Body of pancreas (tissue), 4 donors: ENCODE measurements around the gene ZNF793. TPM values are rescaled to one million over a fixed set of nuclear protein-coding genes. Genes with fewer than 3 reads are reported as not detected.

Source experiments
- ATAC-seq: fragments of 150-250 bp; one replicate; pipeline ENCODE4 v1.9.1; 2016
- DNase-seq, 4 donors: peaks; one replicate each; pipeline ENCODE4 v3.0.0-alpha.2; 2019
- H3K27ac ChIP-seq, 4 donors: fragments of 200-600 bp; sonication (generic); 1 replicate in 3 of 4; 2 replicates in 1 of 4; pipeline versions ENCODE4 v1.5.1 to v1.6.1; 2016 to 2019; ENCODE audit warnings: mild to moderate bottlenecking in 1 of 4, mixed read lengths in 1 of 4, moderate library complexity in 1 of 4
- H3K27me3 ChIP-seq, 2 donors: fragments of 200-600 bp; sonication (generic); one replicate each; pipeline ENCODE4 v1.6.0; 2016; ENCODE audit warnings: mild to moderate bottlenecking in 1 of 2
- H3K36me3 ChIP-seq, 2 donors: fragments of 200-600 bp; sonication (generic); replicated peaks in 1 of 2; 2 replicates each; pipeline ENCODE4 v1.5.1; 2016; ENCODE audit warnings: low read depth in 2 of 2; ENCODE audit not compliant: insufficient read depth in 1 of 2
- H3K4me1 ChIP-seq: fragments of 200-600 bp; sonication (generic); one replicate; pipeline ENCODE4 v1.6.0; 2016
- H3K4me3 ChIP-seq, 2 donors: fragments of 200-600 bp; sonication (generic); 1 replicate in 1 of 2; 2 replicates in 1 of 2; pipeline ENCODE4 v1.5.1; 2016 to 2019
- H3K9me3 ChIP-seq, 3 donors: fragments of 200-600 bp; sonication (generic); 1 replicate in 2 of 3; 2 replicates in 1 of 3; pipeline ENCODE4 v1.5.1; 2016
- POLR2A ChIP-seq, 3 donors: fragments of 450-650 bp; IDR thresholded peaks; one replicate each; pipeline ENCODE4 v1.6.1; 2016; ENCODE audit warnings: antibody characterized with exemption in 3 of 3, mild to moderate bottlenecking in 2 of 3
- WGBS, 2 donors: methylation state at CpG; one replicate each; pipeline ENCODE4 v1.1.5; 2017; 5-methylcytosine and 5-hydroxymethylcytosine counted together
- intact Hi-C: fragments of 100-400 bp; cut with DNase I; formaldehyde crosslinking; loops from one replicate; pipeline ENCODE4 v1.15.1; 2023
- total RNA-seq, 2 donors: library from RNA; depleted of rRNA; stranded (reverse); fragments of >200 nt; gene quantifications; one replicate each; pipeline ENCODE4 v1.1.0, GENCODE V29; 2016
- TF ChIP-seq, protein P1 (sequence below), 7 experiments: fragments of 450-650 bp in 4 of 7; fragments of 200-600 bp in 3 of 7; sonication (generic) in 3 of 7; IDR thresholded peaks; one replicate each; pipeline ENCODE4 v1.5.1; 2016 to 2019; ENCODE audit warnings: antibody characterized with exemption in 7 of 7

ZNF793 gene
- total RNA-seq, 2 donors from 2014 or later, result 0.99 to 5.7 TPM

- no peaks in the 10 kb centered on the region for H3K4me1 ChIP-seq
- H3K27ac ChIP-seq, result no peak overlapping the region
- TF ChIP-seq, protein P1, sequence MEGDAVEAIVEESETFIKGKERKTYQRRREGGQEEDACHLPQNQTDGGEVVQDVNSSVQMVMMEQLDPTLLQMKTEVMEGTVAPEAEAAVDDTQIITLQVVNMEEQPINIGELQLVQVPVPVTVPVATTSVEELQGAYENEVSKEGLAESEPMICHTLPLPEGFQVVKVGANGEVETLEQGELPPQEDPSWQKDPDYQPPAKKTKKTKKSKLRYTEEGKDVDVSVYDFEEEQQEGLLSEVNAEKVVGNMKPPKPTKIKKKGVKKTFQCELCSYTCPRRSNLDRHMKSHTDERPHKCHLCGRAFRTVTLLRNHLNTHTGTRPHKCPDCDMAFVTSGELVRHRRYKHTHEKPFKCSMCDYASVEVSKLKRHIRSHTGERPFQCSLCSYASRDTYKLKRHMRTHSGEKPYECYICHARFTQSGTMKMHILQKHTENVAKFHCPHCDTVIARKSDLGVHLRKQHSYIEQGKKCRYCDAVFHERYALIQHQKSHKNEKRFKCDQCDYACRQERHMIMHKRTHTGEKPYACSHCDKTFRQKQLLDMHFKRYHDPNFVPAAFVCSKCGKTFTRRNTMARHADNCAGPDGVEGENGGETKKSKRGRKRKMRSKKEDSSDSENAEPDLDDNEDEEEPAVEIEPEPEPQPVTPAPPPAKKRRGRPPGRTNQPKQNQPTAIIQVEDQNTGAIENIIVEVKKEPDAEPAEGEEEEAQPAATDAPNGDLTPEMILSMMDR (IDR thresholded peaks at IDR 0.05), result no peak
- TF ChIP-seq POLR2A (IDR thresholded peaks at IDR 0.05), result no peak
- no peaks in the 10 kb centered on the region for H3K36me3 ChIP-seq
- H3K4me3 ChIP-seq, result no peak overlapping the region
- ATAC-seq (no peak), DNase-seq (no peak)
- WGBS, 2 donors, result 54 to 56% methylated on average over 3 of the region's 3 CpGs
- peaks cover 0 to 40% (median 2%) of the 10 kb centered on the region in 3 donors for H3K9me3 ChIP-seq
- no peaks in the 10 kb centered on the region for H3K27me3 ChIP-seq
- intact Hi-C loops, result no loop called here
Measured at GRCh38 chr19:37492213-37492612, 14.5 kb upstream of the ZNF793 start.

DNA sequence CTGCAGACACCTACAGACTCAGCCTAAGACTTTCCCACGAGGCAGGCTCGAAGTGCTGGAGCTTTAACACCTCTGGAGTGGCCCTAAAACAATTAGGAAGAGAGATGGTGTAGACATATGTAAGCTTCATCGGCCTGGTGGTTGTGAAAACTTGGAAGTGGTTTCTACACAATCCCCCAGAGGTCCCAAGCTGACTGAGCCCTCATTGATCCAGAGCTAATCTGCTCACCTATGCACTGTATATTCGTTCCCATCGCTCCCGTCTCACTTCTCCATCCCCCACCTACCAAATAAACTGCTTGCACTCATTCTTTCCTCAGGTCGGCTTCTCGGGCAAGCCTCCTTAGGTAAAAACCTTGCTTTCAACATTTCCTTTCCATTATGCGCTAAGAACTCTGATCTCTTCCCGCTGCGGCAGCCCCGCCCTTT lies 767 bp upstream of the ZNF793 start:
- Histone ChIP-seq H3K4me1 (peaks cover 9% of the 10 kb centered on the region), H3K4me3 (peak overlapping the region; percentile 31 to 75), H3K27ac (peak overlapping the region; percentile 74 to 93 (median 84)), H3K36me3 (no peaks in the 10 kb centered on the region), H3K27me3 (no peaks in the 10 kb centered on the region), H3K9me3 (peaks cover 0 to 14% (median 0%) of the 10 kb centered on the region in 3 donors)
- TF ChIP-seq, protein P1 (IDR thresholded peaks at IDR 0.05), result no peak
- no peak for TF ChIP-seq POLR2A (IDR thresholded peaks at IDR 0.05)
- intact Hi-C loops, result no loop called here
- peak; percentile 22 for ATAC-seq
- peak in 1 of 4 donors; percentile 3 for DNase-seq
- WGBS, 2 donors, result 1 to 6% methylated on average over 12 of the region's 12 CpGs

GRCh38 chr19:37507167-37507464 lies 377 bp downstream of the ZNF793 start:
- 0% methylated on average over 9 of the region's 9 CpGs for WGBS, 2 donors
- Histone ChIP-seq H3K27me3 (no peaks in the 10 kb centered on the region), H3K4me1 (peaks cover 9% of the 10 kb centered on the region), H3K36me3 (no peaks in the 10 kb centered on the region), H3K9me3 (peaks cover 0 to 14% (median 0%) of the 10 kb centered on the region in 3 donors), H3K4me3 (peak overlapping the region; percentile 31 to 75), H3K27ac (peak overlapping the region in 3 of 4 donors; percentile 74 to 93 (median 91))
- ATAC-seq (no peak), DNase-seq (no peak)
- intact Hi-C loops, result no loop called here
- TF ChIP-seq POLR2A (IDR thresholded peaks at IDR 0.05), result peak in 1 of 3 donors; percentile 0
- TF ChIP-seq, protein P1 (IDR thresholded peaks at IDR 0.05), result no peak

DNA sequence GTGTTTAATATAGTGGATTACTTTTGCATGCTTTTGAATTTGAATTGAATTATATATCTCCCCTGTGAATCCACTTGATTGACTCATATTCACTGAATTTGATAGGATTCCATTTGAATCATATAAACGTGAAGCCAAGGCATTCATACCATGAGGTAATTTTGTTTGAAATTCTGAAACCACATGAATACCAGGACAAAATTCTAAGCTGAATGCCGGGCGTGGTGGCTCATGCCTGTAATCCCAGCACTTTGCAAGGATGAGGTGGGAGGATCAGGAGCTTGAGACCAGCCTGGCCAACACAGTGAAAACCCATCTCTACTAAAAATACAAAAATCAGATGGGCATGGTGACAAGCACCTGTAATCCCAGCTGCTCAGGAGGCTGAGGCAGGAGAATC lies 4.4 kb downstream of the ZNF793 start:
- Histone ChIP-seq H3K9me3 (peaks cover 0 to 22% (median 0%) of the 10 kb centered on the region in 3 donors), H3K27me3 (no peaks in the 10 kb centered on the region), H3K4me3 (no peak overlapping the region), H3K36me3 (no peaks in the 10 kb centered on the region), H3K4me1 (peaks cover 9% of the 10 kb centered on the region), H3K27ac (no peak overlapping the region)
- intact Hi-C loops, result no loop called here
- 92 to 95% methylated on average over 3 of the region's 3 CpGs for WGBS, 2 donors
- ATAC-seq, result no peak
- DNase-seq, result no peak
- no peak for TF ChIP-seq POLR2A (IDR thresholded peaks at IDR 0.05)
- TF ChIP-seq, protein P1 (IDR thresholded peaks at IDR 0.05), result no peak

DNA sequence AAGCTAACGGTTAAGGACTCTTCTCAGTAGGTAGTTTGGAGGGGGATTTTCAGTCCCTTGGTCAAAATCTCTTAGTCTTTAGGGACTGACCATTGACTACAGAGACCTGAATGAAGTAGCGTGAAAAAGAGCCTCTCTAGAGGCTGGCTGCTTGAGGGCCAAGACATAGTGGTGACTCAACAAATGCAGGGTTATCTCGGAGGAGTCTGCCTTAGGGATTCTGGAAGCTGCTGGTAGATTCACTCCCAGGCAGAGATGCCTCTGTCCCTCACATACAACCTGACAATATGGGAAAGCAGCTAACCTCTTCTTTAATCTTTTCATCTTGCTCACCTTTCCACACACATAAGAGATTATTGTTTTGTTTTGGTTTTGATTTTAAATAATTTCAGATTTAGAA lies 5.1 kb downstream of the ZNF793 start:
- Histone ChIP-seq H3K4me3 (no peak overlapping the region), H3K27ac (no peak overlapping the region), H3K4me1 (peaks cover 8% of the 10 kb centered on the region), H3K9me3 (peaks cover 0 to 24% (median 0%) of the 10 kb centered on the region in 3 donors), H3K36me3 (no peaks in the 10 kb centered on the region), H3K27me3 (no peaks in the 10 kb centered on the region)
- ATAC-seq (no peak), DNase-seq (no peak)
- no peak for TF ChIP-seq POLR2A (IDR thresholded peaks at IDR 0.05)
- TF ChIP-seq, protein P1 (IDR thresholded peaks at IDR 0.05), result no peak
- WGBS, 2 donors, result 90 to 94% methylated on average over 3 of the region's 3 CpGs
- intact Hi-C loops, result no loop called here
